DOHH2 (cell line): ENCODE measurements around the gene PSG6.
"Not testable (repeated sequence)": the region's sequence is repeated elsewhere in the genome, so short reads cannot be mapped to it uniquely, and the experiment has no call there.

ENCODE experiments used
- H3F3A ChIP-seq: fragments of 200-600 bp; sonication (generic), shearing (Covaris generic); 2 replicates; pipeline ENCODE4 v1.6.0; 2016; ENCODE audit warnings: antibody characterized with exemption, mild to moderate bottlenecking; ENCODE audit not compliant: control insufficient read depth, insufficient read depth
- H3K27ac ChIP-seq: fragments of 200-600 bp; sonication (generic); 2 replicates; pipeline ENCODE4 v1.5.1; 2014; ENCODE audit warnings: low read depth, mild to moderate bottlenecking, low read length, moderate library complexity
- H3K27me3 ChIP-seq: fragments of 200-600 bp; sonication (generic); 2 replicates; pipeline ENCODE4 v1.6.1; 2014; ENCODE audit warnings: mild to moderate bottlenecking, low read length, mixed read lengths; ENCODE audit not compliant: control insufficient read depth
- H3K36me3 ChIP-seq: fragments of 200-600 bp; sonication (generic); 2 replicates; pipeline ENCODE4 v1.6.1; 2014; ENCODE audit warnings: mild to moderate bottlenecking, low read length, moderate library complexity, mixed read lengths; ENCODE audit not compliant: control insufficient read depth
- H3K4me1 ChIP-seq: fragments of 200-600 bp; sonication (generic); 2 replicates; pipeline ENCODE4 v1.6.1; 2014; ENCODE audit warnings: mild to moderate bottlenecking, low read length, mixed read lengths; ENCODE audit not compliant: control insufficient read depth
- H3K4me2 ChIP-seq: fragments of 200-600 bp; sonication (generic); 2 replicates; pipeline ENCODE4 v1.6.0; 2014; ENCODE audit warnings: mild to moderate bottlenecking, low read length, moderate library complexity
- H3K4me3 ChIP-seq: fragments of 200-600 bp; sonication (generic); 2 replicates; pipeline ENCODE4 v1.5.1; 2014; ENCODE audit warnings: mild to moderate bottlenecking, low read length, mixed read lengths
- H3K79me2 ChIP-seq: fragments of 200-600 bp; sonication (generic); 2 replicates; pipeline ENCODE4 v1.6.1; 2014; ENCODE audit warnings: mild to moderate bottlenecking, low read length, mixed read lengths; ENCODE audit not compliant: control insufficient read depth
- H3K9me2 ChIP-seq: fragments of 200-600 bp; sonication (generic); replicated peaks from 2 replicates; pipeline ENCODE4 v1.6.1; 2014; ENCODE audit warnings: mild to moderate bottlenecking, low read length, mixed read lengths; ENCODE audit not compliant: control insufficient read depth
- H3K9me3 ChIP-seq: fragments of 200-600 bp; sonication (generic); 2 replicates; pipeline ENCODE4 v1.6.1; 2014; ENCODE audit warnings: antibody characterized with exemption, low read length, mixed read lengths; ENCODE audit not compliant: control insufficient read depth, insufficient read depth
- H4K20me1 ChIP-seq: fragments of 200-600 bp; sonication (generic); 2 replicates; pipeline ENCODE4 v1.6.0; 2014; ENCODE audit warnings: low read depth, mild to moderate bottlenecking, antibody characterized with exemption, low read length, moderate library complexity; ENCODE audit not compliant: control insufficient read depth, insufficient read depth
- EZH2phosphoT487 ChIP-seq: fragments of 200-600 bp; sonication (generic); IDR thresholded peaks from 2 replicates; pipeline ENCODE4 v1.6.1; 2017; ENCODE audit warnings: borderline replicate concordance, mild to moderate bottlenecking, antibody characterized with exemption, low read length, moderate library complexity, mixed read lengths
- TF ChIP-seq, protein P1 (sequence below): fragments of 200-600 bp; sonication (generic); IDR thresholded peaks from one replicate; pipeline ENCODE4 v1.5.1; 2014; ENCODE audit warnings: antibody characterized with exemption, mild to moderate bottlenecking, low read depth, low read length; ENCODE audit not compliant: poor library complexity, severe bottlenecking

Gene PSG6

DNA sequence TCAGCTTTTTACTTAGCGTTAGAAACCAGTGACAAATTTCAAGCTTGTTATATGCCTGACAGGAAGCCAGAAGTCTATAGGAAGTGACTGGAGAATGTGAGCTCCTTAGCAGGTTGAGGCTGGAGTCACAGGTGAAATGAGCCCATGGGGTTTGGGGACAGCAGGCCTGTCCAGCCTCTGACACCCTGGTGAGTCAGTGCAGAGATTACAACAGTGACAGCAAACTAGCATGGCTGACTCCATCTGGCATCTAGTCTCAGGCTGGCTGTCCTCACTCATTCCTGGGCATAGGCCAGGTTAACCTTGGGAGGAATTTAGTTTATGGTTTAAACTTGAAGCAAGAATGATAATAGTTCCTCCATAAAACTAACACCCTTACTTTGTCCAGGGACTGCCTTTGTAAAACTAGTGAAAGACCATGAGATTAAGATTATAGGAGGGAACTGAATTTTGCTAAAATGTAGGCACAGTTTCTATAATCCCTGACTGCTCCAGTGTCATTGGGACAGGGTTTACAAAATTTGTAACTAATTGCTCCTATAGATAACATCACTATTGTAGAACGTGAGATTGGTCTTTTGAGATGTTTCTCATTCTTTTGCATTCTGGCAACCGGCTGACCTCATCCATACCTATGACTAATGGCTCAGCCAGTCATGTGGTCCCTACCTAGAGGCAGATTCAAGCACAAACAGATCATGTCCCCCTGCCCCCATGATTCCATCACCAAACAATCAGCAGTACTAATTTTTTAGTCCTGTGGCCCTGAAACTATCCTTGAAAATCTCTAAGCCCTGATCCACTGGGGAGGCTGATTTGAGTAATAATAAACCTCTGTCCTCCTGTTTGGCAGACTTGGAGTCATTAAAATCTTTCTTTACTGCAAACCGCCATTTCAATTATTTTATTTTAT lies 42.5 kb downstream of the PSG6 start:
- H3K27ac ChIP-seq: not testable (repeated sequence)

DNA sequence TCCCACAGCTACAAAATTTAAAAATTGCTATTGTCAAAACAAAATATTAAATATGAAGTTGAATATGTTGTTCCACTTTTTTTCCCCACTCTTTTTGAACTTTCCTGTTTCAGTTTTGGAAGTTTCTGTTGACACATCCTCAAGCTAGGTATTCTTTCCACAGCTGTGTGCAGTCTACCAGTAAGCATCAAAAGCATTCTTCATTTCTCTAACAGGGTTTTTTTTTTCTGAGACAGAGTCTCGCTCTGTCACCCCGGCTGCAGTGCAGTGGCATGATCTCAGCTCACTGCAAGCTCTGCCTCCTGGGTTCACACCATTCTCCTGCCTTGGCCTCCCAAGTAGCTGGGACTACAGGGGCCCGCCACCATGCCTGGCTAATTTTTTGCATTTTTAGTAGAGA lies 43.6 kb downstream of the PSG6 start:
- H3F3A ChIP-seq, H4K20me1 ChIP-seq, H3K79me2 ChIP-seq, H3K4me1 ChIP-seq, H3K27me3 ChIP-seq, H3K36me3 ChIP-seq, H3K4me2 ChIP-seq, H3K4me3 ChIP-seq, H3K9me2 ChIP-seq, H3K27ac ChIP-seq, H3K9me3 ChIP-seq: not testable (repeated sequence)

More for the DNA sequence above, 42.5 kb downstream of the PSG6 start:
- H3K4me2 ChIP-seq, H3K79me2 ChIP-seq, H4K20me1 ChIP-seq, H3K9me2 ChIP-seq, H3F3A ChIP-seq, H3K4me3 ChIP-seq, H3K4me1 ChIP-seq, H3K27me3 ChIP-seq, H3K9me3 ChIP-seq, H3K36me3 ChIP-seq: not testable (repeated sequence)

DNA sequence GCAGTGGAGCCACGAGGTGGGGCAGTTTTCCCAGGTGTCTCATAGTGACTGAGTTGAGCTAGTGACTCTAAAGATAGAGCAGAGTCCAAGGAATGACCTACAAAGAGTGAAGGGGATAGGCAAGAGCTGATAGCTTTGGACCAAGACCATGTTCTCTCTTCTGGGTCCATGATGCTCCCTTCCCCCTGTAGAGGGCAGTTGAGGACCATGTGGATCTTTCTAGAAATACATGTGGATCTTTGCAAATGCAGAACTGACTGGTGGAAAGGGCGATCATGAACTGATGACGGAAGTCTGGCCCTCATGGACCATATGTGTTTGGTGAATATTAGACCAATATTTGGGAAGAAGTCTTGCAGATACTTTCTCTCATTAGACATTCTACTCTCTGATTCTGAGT lies 45.1 kb downstream of the PSG6 start:
- Histone ChIP-seq H3K4me1 (no peaks in the 10 kb centered on the region), H3K79me2 (no peaks in the 10 kb centered on the region), H3K4me3 (no peak overlapping the region), H3K27ac (no peak overlapping the region), H3K4me2 (no peak overlapping the region), H4K20me1 (no peaks in the 10 kb centered on the region), H3K9me3 (no peaks in the 10 kb centered on the region), H3K36me3 (no peaks in the 10 kb centered on the region), H3K9me2 (no peaks in the 10 kb centered on the region), H3K27me3 (no peaks in the 10 kb centered on the region), H3F3A (no peaks in the 10 kb centered on the region)
- TF ChIP-seq EZH2phosphoT487: no peak
- TF ChIP-seq, protein P1, sequence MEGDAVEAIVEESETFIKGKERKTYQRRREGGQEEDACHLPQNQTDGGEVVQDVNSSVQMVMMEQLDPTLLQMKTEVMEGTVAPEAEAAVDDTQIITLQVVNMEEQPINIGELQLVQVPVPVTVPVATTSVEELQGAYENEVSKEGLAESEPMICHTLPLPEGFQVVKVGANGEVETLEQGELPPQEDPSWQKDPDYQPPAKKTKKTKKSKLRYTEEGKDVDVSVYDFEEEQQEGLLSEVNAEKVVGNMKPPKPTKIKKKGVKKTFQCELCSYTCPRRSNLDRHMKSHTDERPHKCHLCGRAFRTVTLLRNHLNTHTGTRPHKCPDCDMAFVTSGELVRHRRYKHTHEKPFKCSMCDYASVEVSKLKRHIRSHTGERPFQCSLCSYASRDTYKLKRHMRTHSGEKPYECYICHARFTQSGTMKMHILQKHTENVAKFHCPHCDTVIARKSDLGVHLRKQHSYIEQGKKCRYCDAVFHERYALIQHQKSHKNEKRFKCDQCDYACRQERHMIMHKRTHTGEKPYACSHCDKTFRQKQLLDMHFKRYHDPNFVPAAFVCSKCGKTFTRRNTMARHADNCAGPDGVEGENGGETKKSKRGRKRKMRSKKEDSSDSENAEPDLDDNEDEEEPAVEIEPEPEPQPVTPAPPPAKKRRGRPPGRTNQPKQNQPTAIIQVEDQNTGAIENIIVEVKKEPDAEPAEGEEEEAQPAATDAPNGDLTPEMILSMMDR: no peak

DNA sequence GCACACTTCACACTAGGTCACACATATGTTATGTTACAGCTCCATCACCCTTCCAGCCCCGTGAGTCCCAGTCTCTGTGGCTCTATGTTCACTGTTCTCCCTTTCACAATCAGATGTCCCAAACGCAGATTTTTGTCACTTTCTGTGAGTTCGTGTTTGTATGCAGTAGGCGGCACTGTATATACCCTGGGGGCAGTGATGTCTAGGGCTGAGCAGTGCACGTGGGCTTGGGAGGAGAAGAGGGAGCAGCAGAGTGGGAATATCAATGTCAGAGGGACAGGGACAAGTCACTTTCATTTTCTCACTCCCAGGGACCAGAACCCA lies 60.2 kb downstream of the PSG6 start:
- no peak overlapping the region for H3K4me3 ChIP-seq
- H3K27ac ChIP-seq: no peak overlapping the region
- no peaks in the 10 kb centered on the region for H3K9me3 ChIP-seq
- no peak overlapping the region for H3K4me2 ChIP-seq
- H3K4me1 ChIP-seq: no peaks in the 10 kb centered on the region
- no peaks in the 10 kb centered on the region for H4K20me1 ChIP-seq
- H3F3A ChIP-seq: no peaks in the 10 kb centered on the region
- H3K27me3 ChIP-seq: no peaks in the 10 kb centered on the region
- no peaks in the 10 kb centered on the region for H3K36me3 ChIP-seq
- H3K79me2 ChIP-seq: no peaks in the 10 kb centered on the region
- TF ChIP-seq, protein P1: peak; percentile 40
- no peak for TF ChIP-seq EZH2phosphoT487
- no peaks in the 10 kb centered on the region for H3K9me2 ChIP-seq
